Ascending aorta (tissue), 2 donors: Measurements from ENCODE around the gene C16orf74. TPM values are rescaled to one million over a fixed set of nuclear protein-coding genes. Genes with fewer than 3 reads are reported as not detected.

Experiments used
- DNase-seq, 2 donors: peaks; one replicate each; pipeline ENCODE4 v3.0.0-alpha.2; 2019; ENCODE audit warnings: low spot score in 2 of 2
- H3K27ac ChIP-seq, 2 donors: fragments of 200-600 bp; sonication (generic); one replicate each; pipeline ENCODE4 v1.5.1; 2016 to 2017; ENCODE audit warnings: mild to moderate bottlenecking in 1 of 2
- H3K27me3 ChIP-seq: fragments of 200-600 bp; sonication (generic); one replicate; pipeline ENCODE4 v1.5.1; 2017
- H3K36me3 ChIP-seq, 2 donors: fragments of 200-600 bp; sonication (generic); one replicate each; pipeline ENCODE4 v1.5.1; 2016
- H3K4me1 ChIP-seq, 2 donors: fragments of 200-600 bp; sonication (generic); one replicate each; pipeline ENCODE4 v1.5.1; 2016 to 2017; ENCODE audit warnings: mild to moderate bottlenecking in 1 of 2
- H3K4me3 ChIP-seq, 2 donors: fragments of 200-600 bp; sonication (generic); one replicate each; pipeline ENCODE4 v1.5.1; 2016 to 2017; ENCODE audit warnings: mild to moderate bottlenecking in 1 of 2
- H3K9me3 ChIP-seq, 2 donors: fragments of 200-600 bp; sonication (generic); one replicate each; pipeline ENCODE4 v1.5.1; 2016
- intact Hi-C: fragments of 100-400 bp; cut with DNase I; formaldehyde crosslinking; loops from one replicate; pipeline ENCODE4 v1.15.1; 2023
- total RNA-seq: library from RNA; depleted of rRNA; stranded (reverse); fragments of >200 nt; gene quantifications from one replicate; pipeline ENCODE4 v1.1.0, GENCODE V29; 2016
- TF ChIP-seq, protein P1 (sequence below), 3 experiments: fragments of 200-600 bp in 2 of 3; fragments of 450-650 bp in 1 of 3; sonication (generic) in 2 of 3; IDR thresholded peaks; one replicate each; pipeline ENCODE4 v1.5.1; 2016 to 2019; ENCODE audit warnings: antibody characterized with exemption in 3 of 3, mild to moderate bottlenecking in 1 of 3, moderate library complexity in 1 of 3

Gene C16orf74
- total RNA-seq, 1 donor from 2014 or later = not detected

DNA sequence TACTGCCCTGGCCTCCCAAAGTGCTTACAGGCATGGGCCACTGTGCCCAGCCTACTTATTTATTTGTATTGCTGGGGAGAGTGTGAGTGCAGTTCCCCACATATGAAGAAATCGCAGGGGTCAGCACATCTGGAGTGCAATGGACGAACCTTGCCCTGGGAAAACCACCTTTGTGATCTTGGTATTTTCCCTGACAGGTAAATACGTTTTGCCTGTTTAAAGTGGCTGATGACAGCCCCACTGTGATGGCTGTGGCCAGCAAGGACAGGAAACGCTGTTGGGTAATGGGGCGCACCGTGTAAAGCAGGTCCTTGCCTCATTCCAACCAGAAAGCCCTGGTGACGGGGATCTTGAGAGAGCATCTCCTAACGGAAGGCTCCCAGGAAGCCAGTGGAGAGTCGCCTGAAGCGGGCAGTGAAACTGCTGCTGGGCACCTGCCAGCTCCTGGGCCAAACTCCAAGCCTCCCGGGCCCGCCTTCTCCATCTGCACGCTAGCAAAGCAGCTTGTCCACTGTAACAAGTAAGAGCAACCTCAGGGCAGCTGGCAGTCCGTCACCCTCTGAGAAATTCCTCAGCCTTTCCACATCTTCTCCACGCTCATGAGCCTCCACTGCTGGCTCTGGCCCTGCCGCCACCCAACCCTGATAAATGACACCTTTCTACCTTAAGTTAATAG lies 30.9 kb upstream of the C16orf74 start:
- peak overlapping the region in 1 of 2 donors; percentile 33 for H3K27ac ChIP-seq
- TF ChIP-seq, protein P1, sequence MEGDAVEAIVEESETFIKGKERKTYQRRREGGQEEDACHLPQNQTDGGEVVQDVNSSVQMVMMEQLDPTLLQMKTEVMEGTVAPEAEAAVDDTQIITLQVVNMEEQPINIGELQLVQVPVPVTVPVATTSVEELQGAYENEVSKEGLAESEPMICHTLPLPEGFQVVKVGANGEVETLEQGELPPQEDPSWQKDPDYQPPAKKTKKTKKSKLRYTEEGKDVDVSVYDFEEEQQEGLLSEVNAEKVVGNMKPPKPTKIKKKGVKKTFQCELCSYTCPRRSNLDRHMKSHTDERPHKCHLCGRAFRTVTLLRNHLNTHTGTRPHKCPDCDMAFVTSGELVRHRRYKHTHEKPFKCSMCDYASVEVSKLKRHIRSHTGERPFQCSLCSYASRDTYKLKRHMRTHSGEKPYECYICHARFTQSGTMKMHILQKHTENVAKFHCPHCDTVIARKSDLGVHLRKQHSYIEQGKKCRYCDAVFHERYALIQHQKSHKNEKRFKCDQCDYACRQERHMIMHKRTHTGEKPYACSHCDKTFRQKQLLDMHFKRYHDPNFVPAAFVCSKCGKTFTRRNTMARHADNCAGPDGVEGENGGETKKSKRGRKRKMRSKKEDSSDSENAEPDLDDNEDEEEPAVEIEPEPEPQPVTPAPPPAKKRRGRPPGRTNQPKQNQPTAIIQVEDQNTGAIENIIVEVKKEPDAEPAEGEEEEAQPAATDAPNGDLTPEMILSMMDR (IDR thresholded peaks at IDR 0.05) = no peak

DNA sequence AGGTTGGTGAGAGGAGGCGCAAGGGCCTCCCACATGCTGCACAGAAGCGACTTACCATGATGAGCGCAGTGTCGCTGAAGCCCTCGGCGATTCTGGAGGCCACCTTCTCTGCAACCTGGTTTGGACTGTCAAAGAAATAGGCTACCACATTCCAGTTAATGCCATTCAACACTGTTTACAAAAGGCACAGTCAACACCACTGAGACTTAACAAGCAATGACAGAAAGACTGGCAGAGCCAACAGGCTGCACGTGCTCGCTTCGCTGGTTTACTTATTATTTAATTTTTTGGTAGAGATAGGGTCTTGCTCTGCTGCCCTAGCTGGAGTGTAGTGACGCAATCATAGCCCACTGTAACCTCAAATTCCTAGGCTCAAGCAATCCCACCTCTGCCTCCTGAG lies 30.3 kb upstream of the C16orf74 start:
- H3K9me3 ChIP-seq = no peaks in the 10 kb centered on the region

More for the DNA sequence above, 30.9 kb upstream of the C16orf74 start:
- Histone ChIP-seq H3K36me3 (peaks cover 30 to 58% of the 10 kb centered on the region in 2 donors), H3K9me3 (no peaks in the 10 kb centered on the region), H3K4me3 (no peak overlapping the region), H3K27me3 (no peaks in the 10 kb centered on the region), H3K4me1 (peaks cover 2 to 3% of the 10 kb centered on the region in 2 donors)
- no peak for DNase-seq
- intact Hi-C loops = no loop called here

DNA sequence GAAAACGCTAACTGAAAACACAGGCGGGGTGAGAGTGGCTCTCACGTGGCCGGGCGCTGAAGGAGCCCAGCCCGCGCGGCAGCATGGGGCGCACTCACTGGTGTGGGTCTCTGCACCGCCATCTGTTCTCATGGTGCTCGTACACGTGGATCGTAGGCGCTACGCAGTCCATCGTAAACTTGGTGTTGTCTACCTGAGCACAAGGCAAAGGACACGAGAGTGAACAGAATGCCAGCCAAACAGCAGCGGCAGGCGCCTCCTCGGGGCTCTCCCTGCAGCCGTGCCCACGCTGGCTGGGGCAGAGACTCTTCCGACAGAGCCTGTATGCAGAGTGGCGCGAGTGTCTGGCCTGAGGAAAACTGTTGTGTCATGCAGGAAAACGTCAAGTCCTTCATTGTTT lies 29.4 kb upstream of the C16orf74 start:
- Histone ChIP-seq H3K4me1 (peaks cover 2 to 3% of the 10 kb centered on the region in 2 donors), H3K36me3 (peaks cover 28 to 51% of the 10 kb centered on the region in 2 donors), H3K27me3 (no peaks in the 10 kb centered on the region), H3K4me3 (no peak overlapping the region), H3K9me3 (no peaks in the 10 kb centered on the region), H3K27ac (no peak overlapping the region)
- no peak for DNase-seq
- intact Hi-C loops = no loop called here
- TF ChIP-seq, protein P1 (IDR thresholded peaks at IDR 0.05) = no peak

More for the DNA sequence above, 30.3 kb upstream of the C16orf74 start:
- no peaks in the 10 kb centered on the region for H3K27me3 ChIP-seq
- TF ChIP-seq, protein P1 (IDR thresholded peaks at IDR 0.05) = no peak
- H3K27ac ChIP-seq = no peak overlapping the region
- intact Hi-C loops = no loop called here
- no peak for DNase-seq
- peaks cover 28 to 52% of the 10 kb centered on the region in 2 donors for H3K36me3 ChIP-seq
- H3K4me1 ChIP-seq = peaks cover 2 to 3% of the 10 kb centered on the region in 2 donors
- no peak overlapping the region for H3K4me3 ChIP-seq

DNA sequence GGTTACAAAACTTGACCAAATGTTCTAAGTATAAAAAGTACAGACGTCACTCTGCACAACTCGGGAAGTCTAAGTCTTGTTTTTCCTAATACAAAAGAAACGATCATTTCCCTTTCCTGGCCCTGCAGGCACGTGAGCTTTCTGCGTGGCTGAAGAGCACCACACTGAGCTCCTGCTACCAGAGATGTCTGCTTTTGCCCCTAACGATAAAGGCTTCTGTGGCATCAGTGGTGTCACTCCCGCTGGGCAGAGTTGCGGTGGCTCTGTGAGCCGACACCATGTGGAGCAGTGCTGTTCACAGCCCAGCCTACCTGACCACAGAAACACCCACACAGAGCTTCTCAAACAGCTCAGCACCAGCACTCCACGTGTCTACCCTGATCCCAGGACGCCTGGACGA lies 28.0 kb upstream of the C16orf74 start:
- no peak overlapping the region for H3K4me3 ChIP-seq
- DNase-seq = no peak
- peaks cover 28 to 48% of the 10 kb centered on the region in 2 donors for H3K36me3 ChIP-seq
- peaks cover 2 to 3% of the 10 kb centered on the region in 2 donors for H3K4me1 ChIP-seq
- H3K27me3 ChIP-seq = no peaks in the 10 kb centered on the region
- no peak overlapping the region for H3K27ac ChIP-seq
- no peaks in the 10 kb centered on the region for H3K9me3 ChIP-seq
- TF ChIP-seq, protein P1 (IDR thresholded peaks at IDR 0.05) = no peak
- intact Hi-C loops = no loop called here

DNA sequence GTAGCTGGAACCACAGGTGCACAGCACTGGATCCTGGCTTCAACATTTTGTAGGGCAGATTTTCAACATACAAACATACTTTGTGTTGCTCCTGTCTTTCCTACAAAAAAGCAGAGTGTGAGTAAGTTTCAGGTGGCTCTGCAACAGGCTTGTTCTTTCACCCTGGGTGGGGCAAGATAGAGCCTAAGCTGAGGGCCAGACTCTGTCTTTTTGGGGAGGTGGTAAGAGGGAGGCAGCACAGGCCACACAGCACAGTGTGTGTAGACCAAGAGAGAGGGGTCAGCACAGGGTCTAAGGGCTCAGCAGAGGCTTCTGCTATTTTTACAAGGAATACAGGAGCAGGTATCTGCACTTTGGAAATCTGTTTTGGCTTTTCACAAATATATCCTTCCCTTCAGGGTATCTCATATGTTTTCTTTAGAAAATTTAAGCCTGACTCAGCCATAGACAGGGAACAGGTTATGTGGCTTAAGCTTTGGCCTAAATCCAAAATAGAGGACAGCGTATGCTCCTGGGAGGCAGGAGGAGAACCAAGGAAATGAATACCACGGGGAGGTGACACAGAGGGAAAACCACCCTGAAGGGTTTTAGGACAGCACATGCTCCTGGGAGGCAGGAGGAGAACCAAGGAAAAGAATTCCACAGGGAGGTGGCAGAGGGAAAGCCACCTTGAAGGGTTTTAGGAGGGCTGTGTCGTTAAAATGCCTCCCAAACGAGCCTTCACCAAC lies 26.9 kb upstream of the C16orf74 start:
- Histone ChIP-seq H3K4me1 (peaks cover 2 to 3% of the 10 kb centered on the region in 2 donors), H3K9me3 (no peaks in the 10 kb centered on the region), H3K27me3 (no peaks in the 10 kb centered on the region), H3K4me3 (no peak overlapping the region), H3K36me3 (peaks cover 28 to 48% of the 10 kb centered on the region in 2 donors), H3K27ac (no peak overlapping the region)
- DNase-seq = no peak
- intact Hi-C loops = no loop called here
- TF ChIP-seq, protein P1 (IDR thresholded peaks at IDR 0.05) = no peak
